ENCODE results near the gene CMTR1. TPM values are rescaled to one million over a fixed set of nuclear protein-coding genes. Genes with fewer than 3 reads are reported as not detected.

The CMTR1 gene
- total RNA-seq, 4 donors from 2014 or later = 24.5 to 34.1 (median 28.1) TPM

DNA sequence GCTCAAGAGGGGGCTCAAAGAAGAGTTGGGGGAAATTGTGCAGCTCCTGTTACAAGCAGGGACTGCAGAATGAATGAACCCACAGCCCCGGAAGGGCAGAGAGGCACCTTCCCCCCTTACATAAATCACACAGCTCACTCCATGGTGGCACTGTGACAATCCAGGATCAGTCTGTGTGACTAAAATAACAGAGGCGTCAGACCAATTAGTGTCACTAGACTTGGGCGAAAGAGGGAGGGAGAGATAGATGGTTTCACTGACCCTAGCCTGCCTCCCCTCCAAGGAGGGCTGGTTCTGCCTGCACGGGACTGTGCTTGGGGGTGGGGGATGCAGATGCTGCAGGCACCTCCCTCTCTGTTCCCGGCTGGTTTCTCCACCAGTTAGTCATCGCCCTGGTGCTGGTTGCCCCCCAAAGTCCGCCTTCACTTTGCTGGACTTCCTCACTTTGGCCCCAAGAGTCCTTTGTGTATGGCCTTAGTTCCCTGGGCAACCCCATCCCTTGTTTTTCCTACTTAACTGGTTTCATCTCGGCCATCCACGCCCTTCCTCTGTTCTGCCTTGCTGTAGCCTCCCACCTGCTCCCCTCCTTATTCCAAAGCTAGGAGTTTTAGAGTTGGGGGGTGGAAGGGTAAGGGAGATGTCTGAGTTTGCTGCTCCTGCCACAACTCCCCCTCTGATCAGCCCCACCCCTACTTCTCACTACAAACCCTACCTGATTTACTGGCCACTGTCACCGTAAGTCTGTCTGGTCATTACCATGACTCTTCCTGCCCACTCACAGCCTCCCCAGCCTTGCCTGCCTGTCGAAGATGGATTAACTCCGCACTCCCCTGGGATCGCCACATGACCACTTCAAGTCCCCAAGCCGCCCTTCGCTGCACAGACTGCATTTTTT lies 48.9 kb downstream of the CMTR1 start:
- TF ChIP-seq, protein P1, sequence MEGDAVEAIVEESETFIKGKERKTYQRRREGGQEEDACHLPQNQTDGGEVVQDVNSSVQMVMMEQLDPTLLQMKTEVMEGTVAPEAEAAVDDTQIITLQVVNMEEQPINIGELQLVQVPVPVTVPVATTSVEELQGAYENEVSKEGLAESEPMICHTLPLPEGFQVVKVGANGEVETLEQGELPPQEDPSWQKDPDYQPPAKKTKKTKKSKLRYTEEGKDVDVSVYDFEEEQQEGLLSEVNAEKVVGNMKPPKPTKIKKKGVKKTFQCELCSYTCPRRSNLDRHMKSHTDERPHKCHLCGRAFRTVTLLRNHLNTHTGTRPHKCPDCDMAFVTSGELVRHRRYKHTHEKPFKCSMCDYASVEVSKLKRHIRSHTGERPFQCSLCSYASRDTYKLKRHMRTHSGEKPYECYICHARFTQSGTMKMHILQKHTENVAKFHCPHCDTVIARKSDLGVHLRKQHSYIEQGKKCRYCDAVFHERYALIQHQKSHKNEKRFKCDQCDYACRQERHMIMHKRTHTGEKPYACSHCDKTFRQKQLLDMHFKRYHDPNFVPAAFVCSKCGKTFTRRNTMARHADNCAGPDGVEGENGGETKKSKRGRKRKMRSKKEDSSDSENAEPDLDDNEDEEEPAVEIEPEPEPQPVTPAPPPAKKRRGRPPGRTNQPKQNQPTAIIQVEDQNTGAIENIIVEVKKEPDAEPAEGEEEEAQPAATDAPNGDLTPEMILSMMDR (IDR thresholded peaks at IDR 0.05) = no peak
- no peak for TF ChIP-seq POLR2A (IDR thresholded peaks at IDR 0.05)
- no peak for DNase-seq (ENCODE audit: low spot score in 2 of 2)
- no peak overlapping the region for H3K4me3 ChIP-seq (ENCODE audit: low read depth, poor library complexity, severe bottlenecking)
- intact Hi-C loops (cut with DNase I; ENCODE audit: low total_unique reads) = no loop called here
- 74 to 80% methylated on average over 15 of the region's 15 CpGs for WGBS, 2 donors

DNA sequence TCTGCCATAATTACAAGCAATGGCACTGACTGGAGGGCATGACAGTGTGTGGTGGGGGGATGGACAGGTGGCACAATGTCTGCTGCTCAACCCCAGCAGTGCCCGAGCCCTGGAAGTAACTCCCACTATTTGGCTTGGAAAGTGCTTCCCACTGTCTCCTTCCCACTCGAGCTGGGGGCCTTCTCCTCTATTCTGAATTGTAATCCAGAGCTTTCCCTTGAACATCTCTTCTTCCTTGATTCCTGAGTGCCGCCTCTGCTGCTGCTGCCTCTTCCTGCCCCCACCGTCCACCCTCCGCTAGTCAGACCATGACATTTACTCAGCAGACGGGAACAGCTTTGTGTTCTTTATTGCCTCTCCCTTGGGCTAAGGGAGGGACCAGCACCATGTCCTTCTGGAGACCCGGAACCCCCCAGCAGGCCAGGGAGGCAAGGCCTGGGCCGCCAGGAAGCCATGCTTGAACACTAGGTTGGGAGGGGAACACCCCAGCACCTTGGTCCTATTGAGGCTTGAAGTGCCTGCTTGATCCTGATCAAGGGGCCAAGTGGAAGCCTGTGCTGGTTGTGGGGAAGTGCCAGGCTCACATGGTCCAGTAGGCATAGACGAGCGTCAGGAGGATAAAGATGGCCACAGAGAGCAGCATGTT lies 49.7 kb downstream of the CMTR1 start:
- intact Hi-C loops (cut with DNase I; ENCODE audit: low total_unique reads) = no loop called here
- DNase-seq (ENCODE audit: low spot score in 2 of 2) = no peak
- TF ChIP-seq, protein P1 (IDR thresholded peaks at IDR 0.05) = no peak
- TF ChIP-seq POLR2A (IDR thresholded peaks at IDR 0.05) = no peak
- no peak overlapping the region for H3K4me3 ChIP-seq (ENCODE audit: low read depth, poor library complexity, severe bottlenecking)
- 77 to 87% methylated on average over 10 of the region's 10 CpGs for WGBS, 2 donors

DNA sequence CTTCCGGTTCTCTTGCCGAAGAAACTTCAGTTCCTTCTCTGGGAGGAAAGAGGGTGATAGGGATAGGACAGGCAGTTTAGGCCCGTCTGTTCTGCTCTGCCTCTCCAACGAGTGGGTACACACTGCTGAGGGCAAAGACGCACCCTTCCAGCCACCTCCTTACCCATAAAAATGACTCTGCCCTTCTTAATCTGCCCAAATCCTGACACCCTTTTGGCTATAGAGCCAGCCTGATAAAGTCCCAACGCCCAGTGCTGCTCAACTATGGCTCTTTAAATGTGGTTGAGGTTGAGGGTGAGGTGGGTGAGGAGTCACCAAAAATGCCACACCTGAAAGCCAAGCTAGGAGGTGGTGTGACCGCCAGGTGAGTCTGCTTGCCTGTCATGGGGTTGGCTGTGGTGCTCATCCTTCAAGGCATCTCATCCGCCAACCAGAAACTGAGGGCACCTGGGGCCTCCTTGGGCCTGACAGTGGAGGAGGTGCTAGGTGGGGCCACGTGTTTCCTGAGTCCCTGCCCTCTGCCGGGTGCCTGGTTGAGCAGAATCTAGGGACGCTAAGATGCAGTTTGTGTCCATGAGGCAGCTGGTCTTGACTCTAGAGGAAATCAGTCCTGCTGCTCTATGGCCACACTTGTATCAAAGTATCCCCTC lies 50.4 kb downstream of the CMTR1 start:
- intact Hi-C loops (cut with DNase I; ENCODE audit: low total_unique reads) = no loop called here
- 68 to 75% methylated on average over 11 of the region's 11 CpGs for WGBS, 2 donors
- DNase-seq (ENCODE audit: low spot score in 2 of 2) = no peak
- no peak for TF ChIP-seq POLR2A (IDR thresholded peaks at IDR 0.05)
- TF ChIP-seq, protein P1 (IDR thresholded peaks at IDR 0.05) = no peak
- H3K4me3 ChIP-seq (ENCODE audit: low read depth, poor library complexity, severe bottlenecking) = no peak overlapping the region

DNA sequence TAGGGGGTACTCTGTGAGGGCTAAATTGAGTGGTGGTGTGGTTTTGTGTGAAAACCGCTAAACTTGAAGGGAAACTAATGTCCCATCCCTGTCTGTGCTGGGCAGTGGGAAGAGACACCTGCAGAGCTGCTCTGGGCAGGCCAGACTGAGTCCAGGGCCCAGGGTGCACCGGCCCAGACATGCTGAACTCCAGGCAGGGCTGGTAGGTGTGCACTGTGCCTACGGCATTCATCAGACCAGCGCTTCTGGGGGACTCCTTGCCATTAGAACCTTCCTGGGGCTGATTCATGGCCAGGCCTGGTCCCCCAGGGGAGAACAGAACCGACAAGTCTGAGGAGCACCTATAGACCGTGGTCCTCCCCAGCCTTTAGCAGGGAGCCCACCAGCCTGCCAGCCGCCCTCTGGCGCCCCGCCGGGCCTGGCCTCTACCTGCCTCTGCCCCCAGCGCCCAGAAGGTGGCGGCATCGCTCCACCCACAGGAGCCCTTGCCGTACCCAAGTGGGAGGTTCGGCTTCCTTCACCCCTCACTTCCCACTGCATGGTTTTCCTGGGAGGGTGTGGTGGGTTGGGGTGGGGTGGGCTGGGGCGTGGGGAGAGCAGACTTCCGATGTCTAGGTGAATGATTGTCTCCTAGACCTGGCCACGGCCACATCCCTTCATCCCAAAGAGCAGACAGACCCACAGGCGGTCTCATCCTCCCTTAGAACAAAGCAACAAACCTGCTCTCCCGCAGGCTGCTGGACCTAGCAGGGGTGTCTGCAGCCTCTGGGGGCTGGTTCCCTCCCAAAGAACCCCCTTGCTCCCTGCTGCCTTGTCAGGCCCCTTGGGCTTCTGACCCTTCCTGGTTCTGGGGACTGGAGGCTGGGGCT lies 51.1 kb downstream of the CMTR1 start:
- H3K4me3 ChIP-seq (ENCODE audit: low read depth, poor library complexity, severe bottlenecking) = no peak overlapping the region
- WGBS, 2 donors = 41 to 72% methylated on average over 9 to 19 of the region's 20 CpGs
- intact Hi-C loops (cut with DNase I; ENCODE audit: low total_unique reads) = no loop called here
- no peak for DNase-seq (ENCODE audit: low spot score in 2 of 2)
- TF ChIP-seq, protein P1 (IDR thresholded peaks at IDR 0.05) = no peak
- TF ChIP-seq POLR2A (IDR thresholded peaks at IDR 0.05) = no peak

DNA sequence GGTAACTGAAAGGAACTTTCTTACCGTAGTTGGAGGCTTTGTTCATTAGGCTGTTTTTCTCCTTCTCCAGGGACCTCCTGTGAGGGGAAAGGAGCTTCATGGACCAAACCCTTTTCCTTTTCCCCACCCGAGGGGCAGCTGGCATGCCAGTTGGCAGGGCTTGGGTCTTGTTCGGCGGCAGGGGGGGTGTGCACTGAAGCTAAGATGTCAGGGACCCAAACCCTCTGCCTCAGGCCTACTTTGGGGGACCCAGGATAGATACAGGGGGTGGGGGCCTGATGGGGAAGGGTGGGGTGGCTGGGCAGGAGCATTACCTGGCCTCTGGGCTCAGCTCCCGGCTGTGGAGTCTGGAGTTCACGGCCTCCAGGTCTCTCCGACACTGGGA lies 51.8 kb downstream of the CMTR1 start:
- intact Hi-C loops (cut with DNase I; ENCODE audit: low total_unique reads) = no loop called here
- DNase-seq (ENCODE audit: low spot score in 2 of 2) = no peak

More for the DNA sequence above, 51.8 kb downstream of the CMTR1 start:
- TF ChIP-seq POLR2A (IDR thresholded peaks at IDR 0.05) = no peak
- TF ChIP-seq, protein P1 (IDR thresholded peaks at IDR 0.05) = no peak
- 85 to 92% methylated on average over 7 of the region's 7 CpGs for WGBS, 2 donors
- no peak overlapping the region for H3K4me3 ChIP-seq (ENCODE audit: low read depth, poor library complexity, severe bottlenecking)
